DMS53 (cell line): ENCODE results near the gene RNU7-1.

ENCODE experiments used
- DNase-seq: peaks from one replicate; lab custom pipeline; 2025; lab: John Stamatoyannopoulos, UW

RNU7-1 gene

DNA sequence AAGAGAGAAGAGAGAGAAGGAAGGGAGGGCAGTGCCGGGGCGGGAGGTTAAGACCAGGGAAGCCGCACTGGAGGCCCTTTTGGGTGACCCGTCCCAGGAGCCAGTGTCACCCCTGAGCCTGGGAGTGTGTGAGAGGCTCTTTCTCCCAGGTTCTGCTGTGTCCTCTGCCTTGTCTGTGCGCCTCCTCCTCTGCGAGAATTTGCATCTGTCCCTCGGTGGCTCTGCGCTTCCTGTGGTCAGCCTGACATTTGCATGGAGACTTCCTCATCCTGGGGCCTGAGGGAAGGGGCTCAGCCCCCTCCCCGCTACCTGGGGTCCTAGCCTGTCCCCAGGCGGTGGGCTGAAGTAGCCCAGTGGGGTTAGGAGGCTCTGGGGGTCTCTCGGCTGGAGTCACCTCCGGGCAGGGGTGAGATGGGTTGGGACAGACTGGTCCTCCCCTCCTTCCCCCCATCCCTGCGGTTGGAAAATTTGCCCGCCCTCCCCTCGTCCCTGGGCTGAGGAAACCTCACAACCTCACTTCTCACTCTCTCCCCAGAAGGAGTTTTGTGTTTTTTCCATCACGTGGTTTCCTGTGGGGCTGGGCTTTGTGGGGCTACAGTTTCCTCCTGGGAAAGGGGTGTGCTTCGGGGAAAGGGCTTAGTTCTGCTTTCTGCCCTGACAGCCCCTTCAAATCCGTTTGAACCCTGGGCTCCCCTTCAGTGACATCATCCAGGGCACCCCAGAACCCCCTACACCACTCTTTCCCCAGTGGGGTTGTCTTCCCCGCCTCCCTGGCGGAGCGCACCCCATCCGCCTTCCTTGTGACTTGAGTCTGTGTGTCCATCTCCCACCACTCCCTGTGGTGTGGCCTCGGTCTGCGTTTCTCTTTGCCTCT lies 10.1 kb downstream of the RNU7-1 start:
- no peak for DNase-seq

DNA sequence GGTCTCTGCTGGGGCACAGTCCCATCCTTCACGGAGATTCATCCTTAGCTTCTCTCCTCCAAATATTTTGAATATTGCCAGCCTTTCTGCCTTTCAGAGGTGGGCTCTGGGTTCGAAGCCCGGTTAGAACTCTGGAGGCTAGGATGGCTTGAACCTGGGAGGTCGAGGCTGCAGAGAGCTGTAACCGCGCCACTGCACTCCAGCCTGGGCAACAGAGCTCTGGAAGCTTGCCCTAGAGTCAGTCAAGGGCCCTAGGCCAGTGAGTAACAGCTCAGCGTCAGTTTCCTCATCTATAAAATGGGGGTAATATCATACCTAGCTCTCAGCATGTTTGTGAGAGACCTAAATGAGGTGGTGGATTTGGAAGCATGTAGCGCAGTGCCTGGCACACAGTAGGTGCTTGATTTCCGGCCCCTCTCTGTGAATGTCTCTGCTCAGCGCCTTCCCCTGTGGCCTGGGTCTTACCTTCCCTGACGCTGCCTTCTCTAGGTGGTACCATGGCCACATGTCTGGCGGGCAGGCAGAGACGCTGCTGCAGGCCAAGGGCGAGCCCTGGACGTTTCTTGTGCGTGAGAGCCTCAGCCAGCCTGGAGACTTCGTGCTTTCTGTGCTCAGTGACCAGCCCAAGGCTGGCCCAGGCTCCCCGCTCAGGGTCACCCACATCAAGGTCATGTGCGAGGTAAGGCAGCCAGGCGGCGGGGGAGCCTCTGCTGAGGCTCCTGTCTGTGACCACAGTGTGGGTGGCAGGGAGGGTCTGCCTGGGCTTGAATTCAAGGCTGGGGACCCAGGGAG lies 10.9 kb downstream of the RNU7-1 start:
- no peak for DNase-seq

DNA sequence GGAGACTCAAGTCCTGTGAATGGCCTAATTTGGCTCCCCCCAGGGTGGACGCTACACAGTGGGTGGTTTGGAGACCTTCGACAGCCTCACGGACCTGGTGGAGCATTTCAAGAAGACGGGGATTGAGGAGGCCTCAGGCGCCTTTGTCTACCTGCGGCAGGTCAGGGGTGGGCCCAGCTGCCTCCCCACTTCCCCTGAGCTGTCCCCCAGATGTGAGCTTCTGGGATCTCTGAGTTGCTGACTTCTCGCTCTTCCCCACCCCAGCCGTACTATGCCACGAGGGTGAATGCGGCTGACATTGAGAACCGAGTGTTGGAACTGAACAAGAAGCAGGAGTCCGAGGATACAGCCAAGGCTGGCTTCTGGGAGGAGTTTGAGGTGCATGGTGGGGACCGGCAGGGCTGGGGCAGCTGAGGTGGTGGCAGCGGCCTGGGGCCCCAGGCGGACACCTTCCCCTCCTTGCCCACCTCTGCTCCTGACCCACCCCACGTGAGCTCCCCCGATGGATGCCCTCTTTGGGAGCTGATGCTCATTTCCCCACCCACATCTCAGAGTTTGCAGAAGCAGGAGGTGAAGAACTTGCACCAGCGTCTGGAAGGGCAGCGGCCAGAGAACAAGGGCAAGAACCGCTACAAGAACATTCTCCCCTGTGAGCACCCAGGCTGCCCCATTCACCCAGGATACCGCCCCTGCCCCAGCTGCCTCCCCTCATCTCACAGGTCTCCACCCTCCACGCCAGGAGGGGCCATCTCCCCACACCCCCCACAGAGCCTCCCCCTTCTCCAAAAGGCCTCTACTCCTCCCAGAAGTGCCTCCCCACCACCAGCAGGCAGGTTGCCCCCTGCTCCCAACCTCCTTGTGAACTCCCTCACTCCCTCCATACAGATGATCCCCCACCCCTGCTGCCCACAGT lies 11.7 kb downstream of the RNU7-1 start:
- no peak for DNase-seq

DNA sequence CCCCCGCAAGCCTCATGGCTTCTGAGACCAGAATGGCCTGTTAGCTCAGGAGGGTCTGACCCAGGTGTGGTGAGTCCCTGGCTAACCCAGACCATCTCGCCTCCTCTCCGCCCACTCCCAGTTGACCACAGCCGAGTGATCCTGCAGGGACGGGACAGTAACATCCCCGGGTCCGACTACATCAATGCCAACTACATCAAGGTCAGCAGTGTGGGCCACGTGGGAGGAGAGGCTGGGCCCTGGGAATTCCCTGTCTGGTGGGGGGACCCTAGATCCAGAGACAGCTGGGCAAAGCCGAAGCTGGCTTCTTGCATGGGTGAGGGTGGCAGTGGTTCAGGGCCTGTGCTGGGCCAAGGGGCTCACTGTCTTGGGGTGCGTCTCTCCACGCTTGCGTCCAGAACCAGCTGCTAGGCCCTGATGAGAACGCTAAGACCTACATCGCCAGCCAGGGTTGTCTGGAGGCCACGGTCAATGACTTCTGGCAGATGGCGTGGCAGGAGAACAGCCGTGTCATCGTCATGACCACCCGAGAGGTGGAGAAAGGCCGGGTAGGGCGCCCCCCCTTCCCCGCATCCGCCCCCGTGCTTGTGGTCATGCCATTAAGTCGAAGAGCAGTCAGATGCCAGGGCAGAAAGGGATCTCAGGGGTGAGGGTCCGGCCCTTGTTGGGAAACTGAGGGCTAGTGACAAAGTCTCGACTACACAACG lies 12.6 kb downstream of the RNU7-1 start:
- no peak for DNase-seq

DNA sequence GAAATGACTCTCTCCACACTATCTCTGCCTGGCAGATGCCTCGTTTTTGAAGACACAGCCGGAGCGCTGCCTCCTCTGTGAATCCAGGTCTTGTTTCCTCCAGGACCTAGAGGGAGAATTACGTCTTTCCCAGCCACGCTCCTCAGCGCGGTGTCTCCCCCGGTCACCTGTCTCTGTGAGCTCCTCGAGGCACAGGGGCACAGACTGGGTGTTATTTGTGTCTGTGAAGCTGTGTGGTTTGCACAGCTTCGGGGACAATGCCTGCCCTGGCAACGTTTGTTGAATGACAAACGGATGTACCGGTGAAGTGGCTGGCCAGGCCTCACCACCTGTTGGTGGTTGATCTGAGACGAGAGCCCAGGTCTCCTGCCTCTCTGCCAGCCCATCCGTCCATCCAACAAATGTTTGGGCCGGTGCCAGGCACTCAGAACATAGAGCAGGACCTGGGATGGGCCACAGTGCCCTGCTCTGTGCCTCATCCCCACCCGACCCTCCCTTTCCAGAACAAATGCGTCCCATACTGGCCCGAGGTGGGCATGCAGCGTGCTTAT lies 13.6 kb downstream of the RNU7-1 start:
- no peak for DNase-seq

DNA sequence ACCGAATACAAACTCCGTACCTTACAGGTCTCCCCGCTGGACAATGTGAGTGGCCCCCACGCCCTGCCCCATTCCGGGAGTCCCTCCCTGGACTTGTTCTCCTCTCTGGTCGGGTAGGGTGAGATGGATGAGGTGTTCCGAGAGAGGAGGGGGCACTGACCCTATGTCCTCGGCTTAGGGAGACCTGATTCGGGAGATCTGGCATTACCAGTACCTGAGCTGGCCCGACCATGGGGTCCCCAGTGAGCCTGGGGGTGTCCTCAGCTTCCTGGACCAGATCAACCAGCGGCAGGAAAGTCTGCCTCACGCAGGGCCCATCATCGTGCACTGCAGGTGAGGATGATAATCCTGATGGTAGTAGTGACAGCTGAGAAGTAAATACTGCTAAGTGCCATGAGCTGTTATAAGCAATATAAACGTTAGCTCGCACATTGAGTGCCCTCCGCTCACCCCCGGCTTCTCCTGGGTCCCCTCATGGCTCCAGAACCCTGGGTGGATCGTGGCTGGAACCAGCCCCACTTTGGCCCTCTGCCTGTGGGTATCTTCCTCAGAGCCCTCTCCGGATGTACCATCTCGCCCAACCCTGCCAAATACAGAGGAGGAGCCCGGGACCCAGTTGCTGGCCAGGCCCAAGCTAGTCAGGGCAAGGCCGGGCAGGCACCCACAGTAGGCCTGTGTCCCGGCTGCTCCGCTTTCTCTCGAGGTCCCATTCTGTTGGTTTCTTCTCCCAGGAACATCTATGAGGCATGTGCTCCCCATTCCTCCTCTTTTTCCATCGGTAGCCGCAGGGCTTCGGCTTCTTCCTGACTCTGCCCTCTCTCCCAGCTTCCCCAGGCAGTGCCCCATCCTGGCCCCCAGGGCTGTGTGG lies 14.4 kb downstream of the RNU7-1 start:
- DNase-seq, result no peak

DNA sequence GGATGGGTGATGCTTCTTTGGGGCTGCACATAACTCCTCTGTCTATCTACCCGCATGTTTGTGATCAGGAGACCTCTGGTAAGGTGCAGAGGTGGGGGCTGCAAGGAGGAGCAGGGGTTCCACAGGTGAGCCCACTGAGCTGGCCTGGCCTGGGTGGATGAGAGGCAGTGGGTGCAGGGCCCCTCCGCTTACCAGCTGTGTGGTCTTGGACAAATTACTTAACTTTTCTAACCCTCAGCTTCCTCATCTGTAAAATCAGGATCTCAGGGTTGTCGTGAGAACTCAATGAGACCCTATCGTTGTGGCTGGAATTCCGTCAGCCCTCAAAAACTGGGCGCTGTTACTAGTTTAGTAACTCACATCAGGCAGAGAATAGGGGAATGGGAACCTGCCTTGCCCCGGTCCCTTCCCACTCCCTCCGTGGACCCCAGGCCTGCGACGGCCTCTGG lies 15.0 kb downstream of the RNU7-1 start:
- no peak for DNase-seq

DNA sequence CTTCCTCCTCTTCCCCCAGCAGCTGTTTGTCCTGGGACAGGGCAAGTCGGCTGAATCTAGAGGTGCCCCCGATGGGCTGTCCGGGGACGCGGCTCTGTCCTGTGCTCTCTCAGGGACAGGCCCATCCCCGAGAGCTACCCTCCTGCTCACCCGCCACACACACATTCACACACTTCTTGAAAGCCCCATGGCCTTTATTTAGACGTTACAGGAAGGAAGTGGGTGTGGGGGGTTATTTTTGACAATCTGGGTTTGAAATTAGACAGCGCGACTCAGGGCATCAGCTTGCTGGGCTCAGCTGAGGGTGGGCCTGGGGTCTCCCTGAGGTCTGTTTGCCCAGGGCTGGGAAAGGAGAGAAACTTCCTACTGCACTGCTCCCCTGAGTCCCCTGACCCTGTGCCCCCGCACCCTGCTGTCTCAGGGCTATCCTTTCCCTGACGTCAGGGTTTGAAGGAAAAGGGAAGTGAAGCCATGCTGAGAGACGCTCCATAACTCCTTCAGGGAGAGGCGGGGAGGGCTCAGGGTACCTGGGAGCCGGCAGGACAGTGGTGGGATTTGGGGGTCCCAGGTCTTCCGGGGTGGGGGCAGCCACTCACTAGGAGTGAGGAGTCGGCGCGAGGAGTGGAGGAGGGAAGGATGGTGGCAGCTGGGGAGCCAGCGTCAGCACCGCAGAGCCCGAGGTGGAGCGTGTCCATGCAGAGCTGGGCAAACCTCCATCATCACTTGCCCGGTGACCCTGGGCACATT lies 15.6 kb downstream of the RNU7-1 start:
- DNase-seq, result no peak

DNA sequence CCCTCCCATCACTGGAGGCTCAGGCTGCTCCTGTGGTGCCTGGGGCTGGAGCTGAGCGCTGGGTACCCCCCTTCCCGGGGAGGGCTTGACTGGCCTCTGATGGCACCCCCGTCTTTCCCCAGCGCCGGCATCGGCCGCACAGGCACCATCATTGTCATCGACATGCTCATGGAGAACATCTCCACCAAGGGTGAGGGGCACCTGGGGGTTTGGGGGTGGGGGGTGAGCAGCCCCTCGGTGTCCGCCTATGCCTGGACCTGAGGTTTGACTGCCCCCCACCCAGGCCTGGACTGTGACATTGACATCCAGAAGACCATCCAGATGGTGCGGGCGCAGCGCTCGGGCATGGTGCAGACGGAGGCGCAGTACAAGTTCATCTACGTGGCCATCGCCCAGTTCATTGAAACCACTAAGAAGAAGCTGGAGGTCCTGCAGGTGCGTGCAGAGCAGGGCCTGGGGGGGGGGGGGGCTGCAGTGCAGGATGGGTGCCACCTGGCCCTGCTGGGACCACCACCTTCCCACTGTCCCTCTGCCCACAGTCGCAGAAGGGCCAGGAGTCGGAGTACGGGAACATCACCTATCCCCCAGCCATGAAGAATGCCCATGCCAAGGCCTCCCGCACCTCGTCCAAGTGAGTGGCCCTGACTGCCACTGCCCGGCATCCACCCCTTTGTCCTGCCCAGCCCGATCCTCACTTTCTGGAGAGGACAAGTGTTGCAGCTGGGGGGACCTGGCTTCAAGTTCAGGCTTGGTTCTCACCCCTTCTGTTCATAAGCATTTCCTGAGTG lies 16.4 kb downstream of the RNU7-1 start:
- no peak for DNase-seq

DNA sequence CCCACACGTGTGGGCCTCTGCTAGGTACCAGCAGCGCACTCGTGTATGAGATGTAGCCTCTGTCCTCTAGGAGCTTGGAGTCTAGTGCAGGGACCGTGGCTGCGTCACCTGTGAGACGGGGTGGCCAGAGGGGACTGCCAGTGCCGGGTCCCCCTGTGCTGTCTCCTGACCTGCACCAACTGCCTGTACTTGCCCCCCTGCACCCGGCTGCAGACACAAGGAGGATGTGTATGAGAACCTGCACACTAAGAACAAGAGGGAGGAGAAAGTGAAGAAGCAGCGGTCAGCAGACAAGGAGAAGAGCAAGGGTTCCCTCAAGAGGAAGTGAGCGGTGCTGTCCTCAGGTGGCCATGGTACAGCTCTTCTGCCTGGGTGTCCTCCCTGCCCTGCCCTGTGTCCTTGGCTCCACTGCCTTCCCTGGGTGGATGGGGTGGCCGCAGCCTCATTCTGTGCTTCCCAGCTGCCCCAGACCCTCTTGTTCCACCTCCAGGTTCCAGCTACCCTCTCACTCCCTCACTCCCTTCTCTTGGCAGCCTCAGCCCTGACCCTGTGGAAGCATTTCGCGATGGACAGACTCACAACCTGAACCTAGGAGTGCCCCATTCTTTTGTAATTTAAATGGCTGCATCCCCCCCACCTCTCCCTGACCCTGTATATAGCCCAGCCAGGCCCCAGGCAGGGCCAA lies 17.1 kb downstream of the RNU7-1 start:
- peak; percentile 77 for DNase-seq

DNA sequence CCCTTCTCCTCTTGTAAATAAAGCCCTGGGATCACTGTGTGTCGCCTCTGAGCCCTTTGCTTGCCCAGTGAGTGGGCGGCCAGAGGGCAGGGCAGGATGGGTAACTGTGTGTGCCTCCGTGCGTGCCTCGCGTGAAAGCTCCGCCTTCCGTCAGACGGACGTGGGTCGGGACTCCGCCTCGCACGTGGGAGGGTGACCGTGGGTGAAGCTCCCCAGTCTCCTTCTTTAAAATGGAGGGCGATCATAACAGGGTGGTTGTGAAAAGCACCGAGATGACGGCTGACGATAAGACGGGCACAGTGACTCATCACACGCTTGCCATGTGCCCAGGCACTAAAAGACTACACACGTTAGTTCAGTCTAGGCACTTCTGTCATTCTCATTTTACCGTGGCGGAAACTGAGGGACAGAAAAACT lies 17.7 kb downstream of the RNU7-1 start:
- peak; percentile 94 for DNase-seq

DNA sequence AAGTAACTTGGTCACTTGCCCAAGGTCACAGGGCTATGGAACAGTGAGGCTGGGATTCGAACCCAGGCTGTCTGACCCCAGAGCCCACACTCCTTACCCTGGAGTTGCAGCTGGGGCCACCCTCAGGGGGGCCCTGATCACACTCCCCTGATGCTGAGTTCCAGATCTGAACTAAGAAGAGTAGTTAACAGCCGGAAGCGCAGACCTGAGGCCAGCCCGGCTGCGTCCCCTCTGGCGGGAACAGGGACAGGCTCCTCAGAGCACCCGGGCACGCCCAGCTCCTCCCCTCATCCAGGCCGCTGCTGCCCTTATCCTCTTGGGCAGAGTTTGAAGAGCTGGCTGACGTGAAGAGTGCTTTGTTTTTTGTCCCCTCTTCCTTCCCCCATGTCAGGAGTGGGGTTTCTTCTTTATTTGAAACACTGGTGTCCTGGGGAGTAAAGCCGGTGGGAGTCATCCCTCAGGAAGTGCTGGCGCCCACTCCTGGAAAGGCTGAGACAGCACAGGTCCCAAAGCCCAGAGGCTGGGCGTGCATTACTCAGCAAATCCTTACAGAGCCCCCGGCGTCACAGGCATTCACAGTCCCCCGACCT lies 18.2 kb downstream of the RNU7-1 start:
- peak; percentile 99 for DNase-seq

DNA sequence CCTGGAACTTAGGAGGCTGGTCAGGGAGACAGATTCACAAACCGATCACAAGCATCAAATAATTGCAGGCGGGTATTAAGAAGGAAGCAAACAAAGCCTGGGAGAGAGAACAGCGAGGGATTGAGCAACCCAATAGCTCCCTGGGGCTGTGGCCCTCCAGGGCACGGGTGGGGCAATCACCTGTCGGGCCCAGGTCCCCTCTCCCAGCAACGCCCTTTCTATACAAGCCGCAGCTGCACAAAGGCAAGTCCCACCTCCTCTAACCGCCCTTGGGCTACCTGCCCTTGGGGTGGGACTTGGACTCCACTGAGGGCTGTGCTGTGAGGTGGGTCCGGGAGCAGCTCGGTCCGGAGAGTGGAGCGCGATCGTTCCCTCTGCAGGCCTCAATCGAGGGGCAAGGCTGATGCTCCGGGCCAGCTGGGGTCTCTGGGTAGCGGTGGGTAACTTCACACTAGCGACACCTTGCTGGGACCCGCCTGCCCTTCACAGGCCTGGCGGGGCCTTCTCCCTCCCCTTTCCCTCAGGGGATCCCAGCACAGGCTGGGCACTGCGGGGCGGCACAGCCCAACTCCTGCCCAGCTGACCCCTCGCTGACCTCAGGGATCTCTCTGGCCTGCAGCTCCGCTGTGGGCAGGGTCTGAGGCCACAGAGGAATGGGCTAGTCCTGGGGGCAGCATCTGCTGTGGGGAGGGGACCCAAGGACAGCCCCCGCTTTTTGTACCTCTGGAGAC lies 18.8 kb downstream of the RNU7-1 start:
- DNase-seq, result peak; percentile 98

DNA sequence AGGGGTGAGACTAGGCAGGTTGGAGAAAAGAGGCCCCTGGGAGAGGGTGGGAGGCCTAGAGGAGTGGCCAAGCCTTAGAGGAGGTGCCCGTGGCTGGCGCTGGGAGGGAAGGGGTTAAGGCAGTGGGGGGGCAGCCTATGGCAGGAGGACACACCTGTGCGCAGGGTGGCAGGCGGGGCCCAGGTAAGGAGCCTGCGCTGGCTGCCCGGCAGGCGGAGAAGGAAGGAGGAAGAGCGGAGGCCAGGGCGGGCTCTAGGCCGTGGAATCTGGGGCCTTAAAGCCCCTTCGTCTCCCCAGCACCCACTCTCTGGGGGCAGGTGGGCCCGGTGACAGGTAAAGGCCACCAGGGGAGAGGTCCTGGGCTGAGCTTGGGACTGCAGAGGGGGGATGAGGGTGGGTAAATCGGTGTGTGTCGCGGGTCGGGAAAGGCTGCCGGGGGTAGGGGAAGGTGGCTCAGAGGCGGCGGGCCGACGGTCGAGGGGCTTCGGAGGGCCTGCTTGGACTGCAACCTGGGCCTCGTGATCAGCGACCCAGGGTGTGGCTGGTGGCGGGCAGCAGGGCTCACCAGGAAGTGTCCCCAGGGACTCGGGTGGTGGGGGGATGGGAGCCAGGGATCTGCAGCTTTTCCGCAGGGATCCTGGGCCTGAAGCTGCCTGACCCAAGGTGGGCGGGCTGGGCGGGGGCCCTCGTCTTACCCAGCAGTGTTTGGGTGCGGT lies 19.6 kb downstream of the RNU7-1 start:
- DNase-seq, result peak; percentile 100

DNA sequence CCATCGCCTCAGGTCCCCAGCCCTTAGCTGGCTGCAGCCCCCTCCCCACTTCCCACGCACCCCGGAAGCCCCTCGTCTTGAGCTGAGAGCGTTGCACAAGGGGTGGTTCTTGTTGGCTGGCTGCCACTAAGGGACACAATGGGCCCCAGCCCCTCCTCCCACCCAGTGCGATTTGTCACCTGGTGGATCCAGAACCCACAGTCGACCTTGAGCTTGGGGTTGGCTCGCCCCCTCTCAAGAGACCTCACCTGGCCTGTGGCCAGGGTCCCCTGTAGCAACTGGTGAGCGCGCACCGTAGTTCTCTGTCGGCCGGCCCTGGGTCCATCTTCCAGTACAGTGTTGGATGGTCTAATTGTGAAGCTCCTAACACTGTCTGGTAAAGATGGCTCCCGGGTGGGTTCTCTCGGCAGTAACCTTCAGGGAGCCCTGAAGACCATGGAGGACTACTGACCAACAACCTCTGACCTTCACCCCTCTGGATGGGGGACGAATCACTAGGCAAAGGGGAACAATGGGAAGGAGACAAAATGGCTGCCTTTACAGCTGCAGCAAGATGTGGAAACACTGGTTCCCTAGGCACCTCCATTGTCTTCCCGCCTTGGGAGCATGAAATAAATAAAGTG lies 20.3 kb downstream of the RNU7-1 start:
- DNase-seq, result peak; percentile 86

DNA sequence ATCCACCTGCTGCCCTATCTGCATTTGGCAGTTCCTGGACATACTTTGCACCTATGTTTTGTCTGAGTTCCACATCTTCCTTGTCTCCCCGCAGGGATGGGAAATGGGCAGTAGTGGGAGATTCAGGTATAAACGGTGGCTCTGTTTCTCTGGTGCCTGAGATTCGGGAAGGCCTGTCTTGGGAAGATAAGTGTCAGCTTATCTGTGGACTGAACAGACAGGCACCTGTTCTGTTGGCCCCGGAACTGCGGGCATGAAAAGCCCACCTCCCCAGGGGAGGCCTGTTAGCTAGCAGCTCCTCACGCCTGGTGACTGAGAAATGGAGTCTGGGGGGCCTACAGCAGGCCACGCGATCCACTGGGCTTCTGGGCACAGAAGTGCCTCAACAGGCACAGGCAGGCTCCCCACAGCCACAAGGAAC lies 21.0 kb downstream of the RNU7-1 start:
- DNase-seq, result peak; percentile 76
